GM18526 (cell line): ENCODE data around the gene CDON.

ENCODE experiments used
- POLR2A ChIP-seq: IDR thresholded peaks from 3 replicates; pipeline ENCODE4 v1.6.1; 2011; ENCODE audit not compliant: insufficient read length; ENCODE audit errors: extremely low read depth

CDON gene

GRCh38 chr11:126095745-126096144 is 33.1 kb upstream of the CDON start:
- no peak for TF ChIP-seq POLR2A

DNA sequence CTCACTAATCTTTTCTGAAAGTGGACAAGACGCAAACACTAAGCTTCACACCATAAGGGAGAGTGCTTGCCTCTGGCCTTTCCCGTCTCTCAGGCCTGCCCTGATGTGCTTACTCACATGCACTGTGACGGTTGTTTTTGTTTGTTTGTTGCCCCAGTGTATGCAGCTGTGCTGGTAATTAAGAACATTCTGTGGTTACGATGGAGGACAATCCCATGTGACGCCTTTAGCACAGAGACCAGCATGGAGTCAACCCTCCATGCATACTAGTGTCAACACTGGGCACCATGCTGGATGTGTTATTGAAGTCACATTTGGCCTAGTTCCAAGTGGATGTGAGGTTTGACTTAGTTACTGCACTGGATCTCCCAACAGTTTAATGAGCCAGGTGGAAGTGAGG is 27.8 kb upstream of the CDON start:
- no peak for TF ChIP-seq POLR2A

DNA sequence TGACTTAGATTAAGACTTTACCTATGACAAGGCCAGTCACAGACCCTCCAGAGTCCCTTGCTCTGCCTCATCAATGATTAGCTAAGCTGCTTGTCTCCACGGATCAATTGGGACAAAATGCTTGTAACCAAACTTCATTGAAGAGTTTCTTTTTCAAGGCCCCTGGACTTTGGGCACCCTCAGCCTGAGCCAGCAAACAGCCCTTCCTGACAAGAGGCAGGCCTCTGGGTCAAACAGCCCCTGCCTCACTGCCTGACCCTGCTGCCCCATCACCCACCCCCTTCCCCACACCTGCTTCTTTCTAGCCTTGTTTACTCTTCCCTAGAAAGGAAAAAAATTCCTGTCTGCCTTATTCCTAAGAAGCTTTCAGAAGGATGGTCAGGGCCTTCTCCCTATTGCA is 26.3 kb upstream of the CDON start:
- no peak for TF ChIP-seq POLR2A

DNA sequence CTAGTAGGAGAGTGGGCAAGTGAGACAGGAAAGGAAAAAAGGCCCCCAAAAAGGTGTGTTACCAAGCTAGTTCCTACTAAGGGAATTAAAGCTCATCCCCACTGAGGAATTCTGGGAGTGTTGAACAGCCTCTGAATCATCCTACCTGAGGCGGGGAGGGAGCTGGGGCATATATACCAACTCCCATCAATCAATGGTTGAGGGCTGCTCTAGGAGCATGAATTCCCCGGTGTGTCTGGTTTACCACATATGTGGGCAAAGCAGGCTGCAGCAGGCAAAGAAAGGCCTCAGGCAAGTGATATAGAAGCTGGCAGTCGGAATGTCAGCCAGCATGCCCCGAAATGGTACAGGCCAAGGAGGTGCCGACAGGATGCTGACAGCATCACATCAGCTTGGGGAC is 23.6 kb upstream of the CDON start:
- no peak for TF ChIP-seq POLR2A

DNA sequence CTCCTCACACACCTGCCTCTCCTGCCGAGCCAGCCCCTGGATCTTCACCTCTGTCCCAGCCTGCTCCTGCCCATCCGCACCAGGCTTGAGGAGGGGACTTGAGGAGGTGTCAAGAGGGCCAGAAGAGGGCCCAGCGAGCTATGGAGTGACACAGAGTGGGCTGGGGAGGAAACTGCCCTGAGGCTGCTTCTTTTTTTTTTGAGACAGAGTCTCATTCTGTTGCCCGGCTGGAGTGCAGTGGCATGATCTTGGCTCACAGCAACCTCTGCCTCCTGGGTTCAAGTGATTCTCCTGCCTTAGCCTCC is 21.9 kb upstream of the CDON start:
- TF ChIP-seq POLR2A, result no peak

- no peak for TF ChIP-seq POLR2A
These were observed 21.4 kb upstream of the CDON start for GRCh38 chr11:126083829-126084607.

DNA sequence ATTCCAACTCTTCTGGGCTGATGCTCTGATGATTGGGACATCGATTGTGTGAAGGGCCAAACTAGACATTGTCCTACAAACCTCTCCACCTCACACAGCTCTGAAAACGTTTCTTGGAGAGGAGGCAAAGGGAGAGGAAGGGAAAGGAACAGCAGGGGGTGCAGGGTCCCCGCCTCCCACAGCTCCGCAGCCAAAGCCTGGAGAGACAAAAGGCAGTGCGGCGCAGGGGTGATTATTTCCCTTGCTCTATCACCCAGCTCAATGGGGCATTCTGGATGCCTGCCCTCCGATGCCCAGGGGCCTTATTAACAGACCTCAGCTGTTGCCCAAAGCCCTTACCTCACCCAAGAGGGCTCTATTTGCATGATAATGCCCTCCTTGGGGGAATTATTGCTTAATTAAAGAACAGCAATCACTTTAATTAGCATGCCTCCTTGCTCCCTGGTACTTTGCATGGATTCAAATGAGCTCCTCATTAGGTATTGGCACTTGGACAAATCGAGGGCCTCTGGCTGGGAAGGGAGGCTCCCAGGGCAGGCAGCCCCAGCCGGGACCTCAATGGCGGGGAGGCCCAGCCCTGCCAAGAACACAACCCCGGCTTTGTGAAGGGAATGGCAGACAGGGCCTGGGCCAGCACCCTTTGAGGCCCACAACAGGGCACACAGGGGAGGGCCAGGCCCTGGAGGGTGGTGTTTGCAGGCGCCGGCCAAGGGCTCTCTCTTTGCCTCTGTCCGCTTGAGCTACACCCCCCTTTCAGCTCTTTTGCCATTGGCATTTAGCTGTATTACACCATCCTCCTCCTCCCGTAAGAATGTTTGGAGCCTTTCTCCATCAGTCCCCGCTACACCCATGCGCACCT is 19.8 kb upstream of the CDON start:
- TF ChIP-seq POLR2A, result no peak

DNA sequence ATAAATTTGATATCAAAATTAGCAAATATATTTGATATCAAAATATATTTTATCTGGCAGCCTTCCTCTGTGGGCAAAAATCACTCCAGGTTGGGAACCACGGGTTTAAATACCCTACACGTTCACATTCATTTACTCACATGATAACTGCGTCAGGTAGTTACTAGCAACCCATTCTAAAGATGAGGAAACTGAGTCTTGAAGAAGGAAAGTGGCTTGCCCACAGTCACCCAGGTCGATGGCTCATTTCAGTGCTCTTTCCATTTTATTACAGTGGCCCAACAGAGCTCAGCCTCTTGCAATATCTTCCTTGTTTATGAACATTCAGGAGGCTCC is 19.2 kb upstream of the CDON start:
- no peak for TF ChIP-seq POLR2A

DNA sequence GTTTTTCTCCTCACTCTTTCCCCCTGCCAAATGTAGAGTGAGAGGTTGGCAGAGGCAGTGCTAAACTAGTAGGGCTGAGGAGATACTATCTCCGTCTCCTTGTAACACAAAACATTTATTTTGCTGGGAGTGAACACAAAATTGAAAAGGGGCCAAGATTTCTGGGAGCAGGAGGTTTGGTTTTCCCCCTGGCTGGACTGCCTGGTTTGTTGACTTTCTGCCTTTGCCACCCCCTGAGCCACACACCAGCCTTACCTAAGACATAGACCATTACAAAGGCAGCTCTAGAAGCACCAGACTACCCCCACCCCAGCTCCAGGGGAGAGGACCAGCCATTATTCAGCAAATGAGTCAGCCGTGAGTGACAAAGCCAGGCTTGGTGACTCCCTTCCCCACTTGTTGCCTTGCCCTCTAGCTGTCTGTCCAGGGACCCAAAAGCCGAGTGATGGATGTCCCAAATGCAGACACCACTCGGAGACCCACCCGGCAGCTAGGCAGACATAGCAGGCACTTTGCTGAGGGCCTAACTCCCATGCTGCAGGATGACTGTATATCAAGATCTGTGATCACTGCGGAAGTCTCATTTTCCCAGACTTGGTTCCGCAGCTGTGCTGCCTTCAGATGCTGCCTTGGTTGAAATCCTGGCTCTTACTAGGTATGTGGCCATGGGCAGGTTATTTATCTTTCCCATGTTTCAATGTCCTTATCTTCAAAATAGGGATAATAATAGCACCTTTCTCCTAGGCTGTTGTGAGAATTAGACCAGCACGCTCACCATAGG is 17.7 kb upstream of the CDON start:
- no peak for TF ChIP-seq POLR2A

- TF ChIP-seq POLR2A, result no peak
These were observed 17.0 kb upstream of the CDON start for GRCh38 chr11:126079621-126080124.

DNA sequence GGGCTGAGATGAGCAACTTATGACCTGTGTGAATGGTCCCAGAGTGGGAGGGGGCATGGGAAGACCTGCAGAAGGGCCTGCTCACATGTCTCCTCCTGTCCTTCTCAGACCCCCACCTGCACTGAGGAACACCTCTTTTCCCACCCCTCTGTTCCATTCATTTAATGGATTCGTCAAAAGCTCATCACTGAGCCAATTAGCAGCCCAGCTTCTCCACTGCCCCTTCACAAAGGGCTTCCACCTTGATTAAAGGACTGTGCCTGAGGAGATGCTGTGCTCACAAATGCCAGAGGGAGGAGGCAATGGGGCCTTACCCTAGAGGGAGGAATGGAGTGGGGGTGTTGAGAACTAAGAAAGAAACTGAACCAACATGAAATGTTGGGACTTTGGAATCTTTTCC is 14.0 kb upstream of the CDON start:
- TF ChIP-seq POLR2A, result no peak

DNA sequence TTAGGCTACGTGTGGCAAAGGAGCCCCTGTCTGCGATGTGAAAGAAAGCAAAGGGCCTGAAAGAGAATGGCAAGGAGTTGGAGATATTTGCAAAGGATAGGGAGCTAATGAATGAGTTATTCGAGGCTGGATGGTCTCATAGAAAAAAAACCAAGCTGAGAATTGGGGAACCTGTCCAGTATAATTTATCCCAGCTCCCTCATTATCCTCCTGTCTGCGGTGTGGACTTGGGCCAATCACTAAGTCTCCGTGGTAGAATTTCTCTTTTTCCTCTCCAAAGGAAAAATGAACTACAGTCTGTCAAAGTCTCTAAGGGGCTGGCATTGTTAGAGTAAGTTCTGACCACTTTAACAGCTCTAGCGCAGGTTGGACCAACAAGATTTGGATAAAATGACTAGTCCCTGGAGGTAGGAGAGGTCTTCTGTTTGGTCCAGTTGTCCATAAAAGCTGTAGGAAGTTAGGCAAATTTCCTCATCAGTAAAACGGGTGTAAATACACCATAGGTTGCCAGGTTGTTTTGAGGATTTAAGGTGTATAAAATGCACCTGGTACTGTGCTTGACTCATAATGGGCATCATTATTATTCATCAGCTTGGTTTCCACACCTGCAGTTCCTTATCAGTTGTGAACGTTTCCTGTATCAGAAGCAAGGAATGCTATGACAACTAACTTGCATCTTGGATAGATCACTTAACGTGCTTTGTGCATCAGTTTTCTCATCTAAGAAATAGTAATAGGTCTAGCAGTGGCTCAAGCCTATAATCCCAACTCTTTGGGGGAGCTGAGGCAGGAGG is 10.3 kb upstream of the CDON start:
- TF ChIP-seq POLR2A, result no peak

GRCh38 chr11:126072141-126072741 is 9.6 kb upstream of the CDON start:
- no peak for TF ChIP-seq POLR2A

DNA sequence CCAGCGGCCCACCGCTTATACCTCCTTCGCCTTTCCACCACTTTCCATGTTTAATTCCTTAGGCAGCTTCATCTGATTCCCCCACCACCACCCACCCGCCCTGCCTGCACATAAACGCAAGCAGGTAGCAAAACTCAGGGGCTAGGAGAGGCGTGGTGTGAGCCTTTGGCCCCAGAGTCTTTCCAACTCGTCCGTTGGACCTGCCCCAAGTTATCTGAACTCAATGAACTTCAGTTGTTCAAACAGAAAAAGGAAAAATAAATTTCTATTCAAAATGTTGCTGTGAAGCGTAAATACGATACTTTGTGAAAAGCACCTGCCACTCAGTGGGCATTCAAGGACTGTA is 814 bp upstream of the CDON start:
- no peak for TF ChIP-seq POLR2A
